Spleen (tissue), 7 donors: ENCODE data around the gene SLAMF7.

Experiments used
- CTCF ChIP-seq, 11 experiments: fragments of 200-600 bp in 7 of 11; fragments of 450-650 bp in 4 of 11; sonication (generic) in 4 of 11; IDR thresholded peaks in 8 of 11; conservative IDR thresholded peaks in 3 of 11; 1 replicate in 7 of 11; 2 replicates in 4 of 11; pipeline versions ENCODE4 v1.4.0 to v1.8.0; 2016 to 2021; ENCODE audit warnings: antibody characterized with exemption in 11 of 11, inconsistent platforms in 4 of 11, mild to moderate bottlenecking in 1 of 11
- POLR2A ChIP-seq, 3 donors: fragments of 450-650 bp; IDR thresholded peaks; one replicate each; pipeline ENCODE4 v1.5.1; 2017; ENCODE audit warnings: antibody characterized with exemption in 3 of 3, mild to moderate bottlenecking in 1 of 3
- POLR2AphosphoS5 ChIP-seq, 3 donors: sonication (generic); formaldehyde crosslinking; IDR thresholded peaks; one replicate each; pipeline ENCODE4 v1.5.1; 2017; ENCODE audit warnings: antibody characterized with exemption in 3 of 3
- donor health status: DM: no; HTN: no; CAD: no; lungs with moderate emphysema.
- donor health status: DM: no; HTN: no; CAD: no.
- donor health status: DM: no; HTN: no; CAD: no.

GRCh38 chr1:160711276-160711601 is 27.8 kb upstream of the SLAMF7 start:
- TF ChIP-seq CTCF (IDR thresholded peaks at IDR 0.05 in 8 of 11, conservative IDR thresholded peaks at IDR 0.05 in 3 of 11) = no peak
- TF ChIP-seq POLR2A (IDR thresholded peaks at IDR 0.05) = no peak
- no peak for TF ChIP-seq POLR2AphosphoS5 (IDR thresholded peaks at IDR 0.05)
